ENCODE results near the gene STAT5B. TPM values are rescaled to one million over a fixed set of nuclear protein-coding genes. Genes with fewer than 3 reads are reported as not detected.

The STAT5B gene
- polyA plus RNA-seq, 1 donor (not counting 4 experiments of a cell fraction or from before 2014, with no cell fraction given) = 16.1 TPM

GRCh38 chr17:42180922-42181850, 95.0 kb downstream of the STAT5B start, which contains the start of gene KCNH4:
KCNH4 (minus strand) TSS chr17:42181142; CDS start chr17:42180945, 197 bp downstream.
- DNase-seq (ENCODE audit: low read depth, low spot score) (peak; percentile 30), FAIRE-seq (no peak)
- dilution Hi-C loops (cut with MboI; ENCODE audit: extremely low pct_ligation_motif_present, low sequenced_read_pairs) = no loop called here
- Histone ChIP-seq H3K9me3 (ENCODE audit: control insufficient read depth, low read depth, low read length) (no peaks in the 10 kb centered on the region), H3K4me1 (ENCODE audit: control insufficient read depth, extremely low read depth, insufficient read depth, low read length) (peaks cover 8% of the 10 kb centered on the region), H3K4me3 (ENCODE audit: control insufficient read depth in 2 of 3, extremely low read depth in 1 of 3, insufficient read depth in 2 of 3, low read depth in 1 of 3, low read length in 3 of 3) (peak within 1 kb of the TSS in 1 of 3 experiments; percentile 12), H3K27ac (ENCODE audit: control insufficient read depth, insufficient read depth, low read length) (no peak within 1 kb of the TSS), H3K27me3 (ENCODE audit: control insufficient read depth, extremely low read depth, insufficient read depth, low read length) (peaks cover 60% of the 10 kb centered on the region), H3K9ac (ENCODE audit: control insufficient read depth, extremely low read depth, insufficient read depth, low read length) (no peak within 1 kb of the TSS), H4K20me1 (ENCODE audit: control insufficient read depth, extremely low read depth, insufficient read depth, low read length) (no peaks in the 10 kb centered on the region), H3K4me2 (ENCODE audit: control insufficient read depth, extremely low read depth, insufficient read depth, low read depth, low read length) (peak within 1 kb of the TSS; percentile 22), H3K79me2 (ENCODE audit: control insufficient read depth, insufficient read depth, low read length) (no peaks in the 10 kb centered on the region), H3K36me3 (ENCODE audit: control insufficient read depth in 2 of 2, extremely low read depth in 1 of 2, insufficient read depth in 2 of 2, low read length in 2 of 2) (no peaks in the 10 kb centered on the region), H2AFZ (ENCODE audit: control insufficient read depth, low read length) (no peak within 1 kb of the TSS), H3K9me1 (ENCODE audit: control insufficient read depth, extremely low read depth, insufficient read depth, low read length) (no peaks in the 10 kb centered on the region)
- TF ChIP-seq CTCF (optimal IDR thresholded peaks at IDR 0.05 in 1 of 3, IDR thresholded peaks at IDR 0.05 in 1 of 3, conservative IDR thresholded peaks at IDR 0.05 in 1 of 3; ENCODE audit: extremely low read depth in 1 of 3, insufficient read depth in 2 of 3, low read length in 3 of 3) (peak; percentile 31 to 62 (median 59)), EZH2 (IDR thresholded peaks at IDR 0.05; ENCODE audit: low read length) (no peak)

- Histone ChIP-seq H3K27ac (ENCODE audit: control insufficient read depth, insufficient read depth, low read length) (no peak overlapping the region), H2AFZ (ENCODE audit: control insufficient read depth, low read length) (no peak overlapping the region), H3K36me3 (ENCODE audit: control insufficient read depth in 2 of 2, extremely low read depth in 1 of 2, insufficient read depth in 2 of 2, low read length in 2 of 2) (no peaks in the 10 kb centered on the region), H3K79me2 (ENCODE audit: control insufficient read depth, insufficient read depth, low read length) (no peaks in the 10 kb centered on the region), H4K20me1 (ENCODE audit: control insufficient read depth, extremely low read depth, insufficient read depth, low read length) (no peaks in the 10 kb centered on the region), H3K27me3 (ENCODE audit: control insufficient read depth, extremely low read depth, insufficient read depth, low read length) (peaks cover 53% of the 10 kb centered on the region), H3K9me1 (ENCODE audit: control insufficient read depth, extremely low read depth, insufficient read depth, low read length) (no peaks in the 10 kb centered on the region), H3K4me1 (ENCODE audit: control insufficient read depth, extremely low read depth, insufficient read depth, low read length) (peaks cover 8% of the 10 kb centered on the region), H3K4me2 (ENCODE audit: control insufficient read depth, extremely low read depth, insufficient read depth, low read depth, low read length) (no peak overlapping the region), H3K4me3 (ENCODE audit: control insufficient read depth in 2 of 3, extremely low read depth in 1 of 3, insufficient read depth in 2 of 3, low read depth in 1 of 3, low read length in 3 of 3) (no peak overlapping the region), H3K9me3 (ENCODE audit: control insufficient read depth, low read depth, low read length) (no peaks in the 10 kb centered on the region), H3K9ac (ENCODE audit: control insufficient read depth, extremely low read depth, insufficient read depth, low read length) (no peak overlapping the region)
- dilution Hi-C loops (cut with MboI; ENCODE audit: extremely low pct_ligation_motif_present, low sequenced_read_pairs) = no loop called here
- TF ChIP-seq EZH2 (IDR thresholded peaks at IDR 0.05; ENCODE audit: low read length) (peak; percentile 88), CTCF (optimal IDR thresholded peaks at IDR 0.05 in 1 of 3, IDR thresholded peaks at IDR 0.05 in 1 of 3, conservative IDR thresholded peaks at IDR 0.05 in 1 of 3; ENCODE audit: extremely low read depth in 1 of 3, insufficient read depth in 2 of 3, low read length in 3 of 3) (no peak)
- DNase-seq (ENCODE audit: low read depth, low spot score) (no peak), FAIRE-seq (no peak)
These were observed 95.7 kb downstream of the STAT5B start for GRCh38 chr17:42180411-42180921.

Data from keratinocyte (primary cell).